ENCODE results near the gene ATRAID.
A peak's percentile ranks its signal among the peaks of the same experiment; 100 is the strongest.

The ATRAID gene

DNA sequence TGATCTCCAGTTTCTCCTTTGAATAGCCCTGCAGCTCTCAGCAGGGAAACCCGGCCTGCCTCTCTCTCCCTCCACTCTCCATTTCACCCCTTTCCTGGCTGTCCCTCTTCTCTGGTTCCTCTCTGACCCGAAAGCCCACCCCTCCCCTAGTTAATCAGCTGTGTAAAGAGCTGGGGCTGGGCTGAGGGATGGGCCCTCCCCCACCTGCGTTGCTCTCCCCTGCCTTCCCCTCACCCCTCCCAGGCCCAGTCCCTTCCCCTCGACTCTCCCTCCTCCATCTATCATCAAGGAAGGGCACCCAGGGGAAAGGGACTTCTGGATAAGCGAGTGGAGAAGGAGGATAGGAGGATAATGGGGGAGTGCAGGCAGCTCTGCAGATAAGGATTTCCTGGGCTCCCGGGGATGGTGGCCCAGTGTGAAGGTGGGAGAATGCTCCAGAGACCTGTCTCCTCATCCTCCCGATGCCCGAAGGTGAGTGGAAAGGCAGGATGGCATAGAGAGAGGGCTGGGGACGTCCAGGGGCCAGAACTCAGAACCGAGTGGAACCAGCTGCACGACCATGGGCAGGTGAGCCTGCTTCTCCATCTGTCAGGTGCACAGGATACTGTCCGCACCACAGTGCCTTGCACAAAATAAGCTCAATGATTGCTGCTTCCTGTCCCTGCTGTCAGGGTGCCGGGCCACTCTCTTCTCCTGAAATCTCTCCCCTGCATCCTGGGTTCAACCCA, 39.0 kb downstream of the ATRAID start:
- DNase-seq (ENCODE audit: low read depth), result no peak

DNA sequence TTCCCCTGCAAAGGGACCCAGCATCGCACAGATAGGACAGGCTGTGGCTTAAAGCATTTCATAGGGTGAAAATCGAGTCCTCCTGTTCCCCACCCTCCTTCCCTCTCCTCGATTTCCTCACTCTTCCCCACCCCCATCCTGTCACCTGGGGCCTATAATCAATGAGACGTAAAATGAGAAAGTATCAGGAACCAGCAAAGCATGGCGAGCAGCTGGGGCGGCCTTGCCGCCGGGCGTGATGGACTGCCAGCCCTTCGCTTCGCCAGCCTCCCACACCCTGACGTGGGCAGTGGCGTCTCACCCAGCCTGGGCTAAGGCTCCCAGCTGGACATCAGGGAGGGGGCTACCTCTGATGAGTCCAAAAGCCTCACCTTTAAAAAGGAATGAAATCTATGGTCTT, 39.9 kb downstream of the ATRAID start:
- no peak for DNase-seq (ENCODE audit: low read depth)

DNA sequence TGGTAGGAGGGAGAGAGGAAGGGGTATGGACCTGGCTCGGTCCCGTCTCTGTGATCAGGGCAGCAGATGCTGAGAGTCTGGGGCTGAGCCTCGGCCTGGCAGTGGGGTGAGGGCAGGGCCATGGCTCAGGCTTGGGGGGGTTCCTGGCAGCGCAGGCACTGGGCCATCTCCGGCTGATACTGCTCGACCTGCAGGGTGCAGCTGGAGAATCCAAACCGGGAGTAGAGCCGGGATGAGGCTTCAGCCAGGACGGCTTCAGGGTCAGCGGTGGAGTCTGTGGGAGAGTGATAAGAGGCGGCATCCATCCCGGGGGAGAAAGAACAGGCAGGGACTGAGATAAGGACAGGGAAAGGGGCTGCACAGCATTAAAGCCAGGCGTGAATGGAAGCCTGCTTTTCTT, 43.3 kb downstream of the ATRAID start:
- DNase-seq (ENCODE audit: low read depth), result no peak

DNA sequence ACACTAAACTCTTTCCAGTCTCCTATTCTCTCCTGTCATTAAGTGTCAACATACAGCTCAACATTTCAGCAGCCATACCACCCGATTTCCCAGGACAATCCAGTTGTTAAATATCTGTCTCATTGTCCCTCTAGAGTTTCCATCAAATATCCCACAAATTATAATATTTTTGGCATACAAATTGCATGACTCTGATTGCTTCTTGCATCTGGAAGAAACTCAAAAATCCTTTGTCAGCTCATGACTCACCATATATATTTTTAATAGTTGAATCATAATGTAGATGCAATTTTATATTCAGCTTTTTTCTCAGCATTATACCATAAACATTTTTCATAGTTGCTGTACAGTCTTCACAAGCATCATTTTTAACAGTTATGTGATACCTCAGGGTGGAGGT, 43.8 kb downstream of the ATRAID start:
- DNase-seq (ENCODE audit: low read depth), result no peak

DNA sequence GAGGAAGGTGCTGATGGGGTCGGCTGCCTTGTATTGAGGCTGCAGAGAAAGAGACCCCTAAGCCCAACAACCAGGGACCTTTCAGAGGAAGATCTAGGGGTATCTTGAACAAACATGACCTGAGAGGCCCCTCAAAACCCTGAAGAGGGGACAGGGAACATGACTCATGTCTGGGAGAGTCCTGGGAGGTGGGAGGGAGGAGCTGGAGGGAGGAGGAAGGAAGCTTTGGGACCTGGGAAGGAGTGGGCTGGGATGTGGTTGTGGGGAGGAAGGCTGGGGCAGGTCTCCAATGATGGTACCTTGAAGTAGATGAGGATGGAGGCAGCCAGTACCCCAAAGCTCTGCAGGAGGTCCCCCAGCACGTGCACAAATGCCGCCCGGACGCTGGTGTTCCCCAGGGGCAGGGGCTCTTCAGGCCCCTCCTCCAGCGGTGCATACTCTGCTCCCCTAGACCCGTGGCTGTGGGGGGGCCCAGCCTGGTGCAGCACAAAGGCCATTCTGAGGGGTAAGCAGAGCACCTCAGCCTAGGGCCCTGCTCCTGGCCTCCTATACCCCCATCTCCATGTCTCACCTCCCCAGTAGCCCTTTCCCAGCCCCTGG, 45.1 kb downstream of the ATRAID start:
- DNase-seq (ENCODE audit: low read depth), result no peak

DNA sequence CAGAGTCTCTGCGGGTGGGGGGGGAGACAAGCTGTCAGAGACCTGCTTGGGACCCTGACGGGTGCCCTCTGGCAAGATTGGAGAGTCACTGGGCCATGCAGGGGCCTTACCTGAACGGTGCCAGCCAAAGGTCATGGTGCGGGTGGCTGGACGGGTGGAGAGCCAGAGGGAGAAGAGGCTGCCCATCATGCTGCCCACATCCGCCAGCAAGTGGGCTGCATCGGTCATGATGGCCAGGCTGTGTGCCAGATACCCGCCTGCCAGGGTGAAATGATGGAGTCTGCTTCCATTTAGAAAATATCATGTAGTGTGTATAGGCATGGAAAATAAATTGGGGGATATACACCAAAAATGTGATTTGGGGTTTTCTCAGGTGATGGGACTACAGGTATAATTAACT, 46.2 kb downstream of the ATRAID start:
- DNase-seq (ENCODE audit: low read depth), result no peak

DNA sequence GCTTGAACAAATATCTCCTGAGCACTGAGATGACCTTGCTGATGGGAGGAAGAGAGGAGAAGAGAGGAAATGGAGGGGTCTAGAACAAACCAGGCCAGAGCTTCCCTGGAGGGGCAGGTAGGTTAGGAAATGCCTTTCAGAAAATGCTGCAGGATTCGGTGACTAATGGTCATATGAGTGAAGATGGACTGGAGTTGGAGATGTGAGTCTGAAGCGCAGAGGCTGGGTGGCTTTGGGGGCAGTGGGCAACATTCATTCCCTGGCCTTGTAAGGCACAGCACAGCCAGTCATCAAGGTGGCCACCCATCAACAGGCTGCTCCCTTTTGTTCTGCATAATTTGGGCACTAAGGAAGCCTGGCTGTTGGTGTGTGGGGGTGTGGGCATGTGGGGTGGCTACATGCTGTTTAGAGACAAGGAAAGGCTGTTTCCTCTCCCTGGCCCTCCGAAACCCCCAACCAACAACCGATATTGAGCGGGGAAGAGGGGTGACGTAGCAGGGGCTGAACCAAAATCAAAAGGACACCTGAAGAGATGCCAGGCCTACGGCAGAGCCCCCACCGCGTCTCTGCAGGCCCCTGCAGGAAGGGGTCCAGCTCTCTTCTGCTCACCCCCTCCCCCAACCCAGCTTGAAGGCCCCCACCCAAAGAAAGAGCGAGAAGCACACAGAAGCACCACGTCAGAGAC, 49.5 kb downstream of the ATRAID start:
- no peak for DNase-seq (ENCODE audit: low read depth)

DNA sequence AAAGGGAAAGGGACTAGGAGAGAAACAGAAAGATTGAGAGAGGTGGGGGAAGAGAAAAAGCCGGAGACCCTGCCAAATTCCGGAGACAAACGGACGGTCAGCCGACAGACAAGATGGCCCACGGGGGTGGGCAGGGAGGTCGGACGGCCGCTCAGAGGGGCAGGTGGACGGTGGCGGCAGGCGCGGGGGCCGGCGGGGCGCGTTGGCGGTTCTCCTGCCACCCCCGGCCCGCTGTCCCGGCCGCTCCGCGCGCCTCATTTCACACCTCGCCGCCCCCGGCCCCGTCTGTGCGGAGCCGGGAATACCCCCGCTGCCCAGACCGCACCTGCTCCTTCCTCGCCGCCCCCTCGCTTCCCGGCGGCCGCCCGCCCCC, 50.1 kb downstream of the ATRAID start:
- no peak for DNase-seq (ENCODE audit: low read depth)

DNA sequence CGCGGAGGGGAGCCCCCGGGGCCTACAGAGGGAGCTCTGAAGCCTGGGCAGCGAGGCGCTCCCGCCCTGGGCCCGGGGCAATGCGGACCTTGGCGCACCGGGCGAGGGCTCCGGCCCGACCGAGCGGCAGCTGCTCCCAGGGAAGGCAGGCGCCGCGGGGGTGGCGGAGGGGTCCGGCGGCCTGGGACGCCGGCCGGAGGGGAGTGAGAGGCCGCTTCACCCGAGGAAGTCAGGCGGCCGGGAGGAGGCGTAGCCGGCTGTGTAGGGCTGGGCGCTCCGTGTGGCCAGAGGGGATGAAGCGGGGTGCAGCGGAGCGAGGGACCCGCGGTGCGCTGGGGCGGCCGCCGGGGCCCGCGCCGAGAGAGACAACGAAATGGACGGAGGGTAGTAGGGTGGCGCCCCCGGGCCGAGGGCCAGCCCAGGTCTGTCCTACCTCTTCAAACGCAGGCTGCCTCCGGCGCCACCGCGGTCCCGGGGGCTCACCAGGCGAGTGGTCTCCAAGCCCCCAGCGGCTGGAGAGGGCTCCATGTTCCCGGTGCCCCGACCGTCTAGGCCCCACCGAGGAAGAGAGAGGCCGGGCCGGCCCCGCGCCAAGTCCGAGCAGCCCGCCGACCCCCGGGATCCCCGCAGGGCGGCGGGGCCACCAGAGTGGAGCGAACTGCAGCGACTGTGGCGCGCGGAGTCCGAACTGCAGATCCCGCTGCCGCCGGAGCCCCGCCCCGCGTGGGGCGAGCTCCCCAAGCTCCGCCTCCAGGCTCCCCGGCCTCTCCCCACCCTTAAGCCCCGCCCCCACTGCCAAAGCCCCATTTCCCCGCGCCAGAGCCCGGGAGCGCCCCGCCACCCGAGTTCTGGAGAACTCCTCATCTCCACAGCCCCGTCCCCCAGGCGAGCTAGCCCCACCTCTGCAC, 50.8 kb downstream of the ATRAID start, which contains the start of gene SLC30A3:
Gene SLC30A3 (minus strand): TSS at position 669 of the 908 bp plus-strand sequence. CDS start 141 bp downstream, at position 528.
- DNase-seq (ENCODE audit: low read depth), result peak; percentile 66

DNA sequence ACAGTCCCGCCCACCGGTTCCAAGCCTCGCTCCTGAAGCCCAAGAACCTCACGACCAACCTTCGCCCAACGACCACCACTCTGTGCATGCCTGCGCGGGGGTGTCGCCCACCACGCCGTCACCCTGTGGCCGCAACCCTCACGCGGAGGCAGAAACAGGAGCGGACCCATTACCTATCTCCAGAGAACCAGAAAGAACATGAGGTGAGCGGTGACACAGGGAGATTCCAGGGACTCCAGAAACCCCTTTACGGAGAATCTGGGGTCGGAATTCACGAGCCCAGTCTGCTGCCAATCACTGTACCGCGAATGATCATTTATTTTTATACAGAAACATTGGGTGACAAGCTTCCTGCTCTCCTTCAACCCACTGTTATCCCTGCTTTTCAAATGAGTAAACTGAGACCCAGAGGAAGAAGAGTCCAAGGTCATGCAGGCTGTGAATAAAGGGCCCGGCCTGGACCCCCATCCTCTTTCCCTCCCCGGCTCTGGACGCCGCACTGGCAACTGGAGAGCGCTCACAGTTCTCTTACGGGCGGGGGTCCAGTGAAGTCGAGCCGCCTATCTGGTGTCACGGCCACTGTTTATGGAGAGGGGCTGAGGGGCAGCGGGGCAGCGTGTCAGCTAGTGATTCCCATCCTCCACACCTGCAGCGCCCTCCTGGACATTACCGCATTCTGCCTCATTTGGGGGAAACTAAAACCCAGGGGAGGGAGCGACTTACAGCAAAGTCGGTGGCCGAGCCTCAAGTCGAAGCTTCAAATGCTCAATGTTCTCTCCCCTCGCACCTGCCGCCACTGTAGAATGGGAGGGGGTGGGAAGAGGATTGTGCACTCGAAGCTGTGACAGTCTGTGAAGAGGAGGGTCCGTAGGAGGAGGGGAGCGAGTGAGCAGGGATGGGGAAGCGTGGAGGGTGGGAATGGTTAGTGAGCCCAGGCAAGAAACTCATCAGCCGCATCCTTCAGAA, 51.7 kb downstream of the ATRAID start:
- no peak for DNase-seq (ENCODE audit: low read depth)

DNA sequence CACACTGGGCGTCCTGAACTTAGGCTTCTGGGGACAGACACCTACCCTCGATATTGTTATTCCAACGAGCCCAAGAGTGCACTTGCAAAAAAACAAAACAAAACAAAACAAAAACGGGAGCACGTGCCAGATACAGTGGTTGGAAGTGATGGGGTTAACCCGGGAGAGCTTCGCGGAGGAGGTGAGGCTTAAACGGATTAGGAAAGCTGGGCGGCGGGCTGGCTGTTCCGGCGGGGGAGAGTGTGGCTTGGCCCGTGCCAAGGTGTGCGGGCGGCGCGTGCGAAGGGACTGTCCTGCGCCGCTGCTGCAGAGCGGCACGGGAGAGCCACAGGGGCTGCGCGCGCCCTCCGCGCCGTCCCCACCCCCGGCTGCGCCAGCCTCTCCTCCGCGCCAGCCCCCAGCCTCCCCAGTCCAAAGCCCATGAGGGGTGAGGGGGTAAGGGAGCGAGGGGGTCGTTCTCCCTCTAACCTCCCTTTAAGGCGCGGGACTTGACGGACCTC, 52.5 kb downstream of the ATRAID start:
- no peak for DNase-seq (ENCODE audit: low read depth)

DNA sequence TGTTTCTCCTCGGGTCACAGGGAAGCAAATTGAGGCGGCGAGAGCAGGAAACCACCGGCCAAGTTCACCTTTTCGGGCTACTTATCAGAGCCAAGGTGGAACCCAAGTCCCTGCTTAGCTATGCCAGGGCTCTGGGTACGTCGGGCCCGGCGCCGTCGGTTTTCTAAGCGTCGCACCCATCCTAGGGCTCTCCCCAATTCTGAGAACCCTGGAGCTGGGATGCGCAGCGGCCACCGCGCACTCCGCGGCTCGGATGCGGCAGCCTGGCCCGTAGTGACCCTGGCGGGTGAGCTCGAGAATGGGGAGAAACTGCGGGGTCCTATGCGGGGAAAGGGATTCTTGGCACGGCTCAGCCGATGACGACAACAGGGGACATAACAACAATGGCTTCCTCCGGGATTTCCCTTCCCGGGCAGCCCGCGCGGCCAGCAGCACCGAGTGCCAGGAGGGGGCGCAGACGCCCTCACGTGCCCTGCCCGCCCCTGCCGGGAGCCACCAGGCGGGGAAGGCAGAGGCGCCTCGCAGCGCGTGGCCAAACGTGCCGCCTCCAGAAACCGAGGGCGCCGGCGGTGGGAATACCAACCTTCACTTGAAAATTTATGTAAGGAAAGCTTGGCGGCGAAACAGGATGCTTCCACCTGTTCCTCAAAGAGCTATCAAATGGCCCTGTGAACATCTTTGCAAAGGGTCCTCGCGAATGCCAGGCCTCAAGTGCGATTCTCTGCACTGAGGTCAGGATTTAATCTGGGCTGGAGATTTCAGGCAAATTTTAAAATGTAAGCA, 53.1 kb downstream of the ATRAID start:
- DNase-seq (ENCODE audit: low read depth), result peak; percentile 46

DNA sequence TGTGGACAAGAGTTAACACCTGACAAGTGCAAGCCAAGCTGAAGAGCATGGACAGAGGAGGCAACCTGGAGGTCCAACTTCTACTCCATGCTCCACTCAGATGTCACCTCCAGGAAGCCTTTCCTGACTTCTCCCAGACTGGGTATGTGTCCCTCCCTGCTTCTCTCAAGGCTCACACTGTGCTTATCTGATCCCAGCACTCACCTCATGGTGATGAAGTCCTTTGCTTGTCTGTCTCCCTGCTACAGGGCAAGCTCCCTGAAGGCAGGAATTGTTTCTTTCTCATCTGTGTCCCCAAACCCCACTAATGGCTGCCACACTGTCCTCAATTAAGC, 53.7 kb downstream of the ATRAID start:
- DNase-seq (ENCODE audit: low read depth), result no peak

All from stimulated activated CD4-positive, alpha-beta T cell treated with anti-CD3 and anti-CD28 coated beads, Interleukin-2, amount 100 ng/mL, for 4 hours (primary cell).